Activated T-cell treated with anti-CD3 and anti-CD28 coated beads, Interleukin-2, amount 50 U/mL, for 1 hour (primary cell): ENCODE results near the gene TSEN34.
"Not testable (repeated sequence)": the region's sequence is repeated elsewhere in the genome, so short reads cannot be mapped to it uniquely, and the experiment has no call there.

Source experiments
- DNase-seq: peaks from one replicate; pipeline ENCODE4 v3.0.0-alpha.2; 2020

TSEN34 gene

DNA sequence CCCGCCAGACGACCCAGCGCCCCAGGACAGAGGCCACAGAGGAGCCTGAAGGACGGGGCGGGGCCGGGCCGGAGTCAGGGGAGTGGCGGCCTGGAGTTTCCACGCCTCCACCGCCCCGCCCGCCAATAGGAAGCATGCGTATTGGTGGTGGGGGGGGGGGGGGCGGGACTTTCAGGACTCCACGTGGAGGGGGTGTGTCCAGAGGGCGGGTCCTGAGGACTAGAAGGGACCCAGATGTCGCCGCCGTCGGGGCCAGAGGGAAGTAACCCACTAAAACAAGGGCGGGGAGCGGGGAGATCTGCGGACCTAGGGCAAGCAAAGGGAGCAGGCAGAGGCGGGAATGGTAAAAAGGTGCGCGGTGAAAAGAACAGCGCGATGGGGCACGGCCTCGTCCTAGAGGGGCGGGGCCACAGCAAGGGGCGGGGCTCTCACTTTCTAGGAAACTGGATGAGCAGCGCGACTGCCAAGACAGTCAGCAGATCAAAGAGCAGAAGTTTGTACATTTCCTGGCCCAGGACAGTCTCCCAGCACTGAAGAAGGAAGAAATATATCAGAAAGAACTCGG, 28.8 kb upstream of the TSEN34 start:
- DNase-seq: peak; percentile 86

DNA sequence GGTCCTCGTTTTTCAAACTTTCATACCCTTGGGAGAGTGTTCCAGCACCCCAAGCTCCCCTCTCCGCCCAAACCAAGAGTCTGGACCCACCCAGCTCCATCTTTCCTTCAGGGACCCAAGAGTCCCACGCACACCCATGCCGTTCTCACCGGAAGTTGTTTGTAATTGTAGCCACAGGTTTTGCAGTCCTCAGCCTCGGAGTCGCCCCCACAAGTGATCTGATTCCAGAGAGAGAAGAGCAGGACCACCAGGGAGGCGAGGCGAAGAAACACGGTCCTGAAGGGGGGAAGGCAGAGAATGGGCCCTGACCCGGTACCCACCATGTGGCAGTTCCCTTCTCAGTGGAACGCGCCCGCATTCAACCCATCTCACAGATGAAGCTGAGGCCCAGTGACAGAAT, 28.2 kb upstream of the TSEN34 start:
- no peak for DNase-seq

DNA sequence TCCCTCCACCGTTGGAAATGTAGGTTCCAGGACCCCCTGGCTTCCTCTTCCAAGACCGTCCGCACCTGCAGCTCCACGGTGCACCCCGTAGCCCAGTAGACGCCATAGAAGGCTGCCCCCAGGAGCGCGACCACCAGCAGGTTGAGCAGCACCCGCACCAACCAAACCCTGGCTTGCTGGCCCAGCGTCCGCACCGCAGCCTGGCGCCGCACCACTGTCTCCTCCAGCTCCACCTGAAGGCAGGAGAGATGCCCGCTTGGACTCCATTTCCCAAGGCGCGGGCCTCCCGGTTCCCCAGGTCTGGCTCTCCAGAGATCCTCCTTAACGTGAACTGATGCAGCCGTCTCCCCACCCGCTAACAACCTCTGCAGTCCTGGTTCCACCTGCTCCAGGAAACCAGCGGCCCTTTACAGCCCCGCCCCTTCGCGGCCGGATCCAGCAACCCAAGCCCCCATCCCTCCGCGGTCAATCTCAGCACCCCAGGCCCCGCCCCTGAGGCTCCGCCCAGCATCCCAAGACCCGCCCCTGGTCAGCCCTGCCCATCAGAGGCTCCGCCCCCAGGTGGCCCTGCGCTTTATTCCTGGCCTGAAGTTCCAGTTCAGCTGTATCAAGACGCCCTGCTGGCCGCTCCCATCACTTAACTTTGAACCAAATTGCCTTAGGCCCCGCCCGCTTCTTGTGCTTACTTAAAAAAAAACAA, 26.6 kb upstream of the TSEN34 start:
- DNase-seq: peak; percentile 59

DNA sequence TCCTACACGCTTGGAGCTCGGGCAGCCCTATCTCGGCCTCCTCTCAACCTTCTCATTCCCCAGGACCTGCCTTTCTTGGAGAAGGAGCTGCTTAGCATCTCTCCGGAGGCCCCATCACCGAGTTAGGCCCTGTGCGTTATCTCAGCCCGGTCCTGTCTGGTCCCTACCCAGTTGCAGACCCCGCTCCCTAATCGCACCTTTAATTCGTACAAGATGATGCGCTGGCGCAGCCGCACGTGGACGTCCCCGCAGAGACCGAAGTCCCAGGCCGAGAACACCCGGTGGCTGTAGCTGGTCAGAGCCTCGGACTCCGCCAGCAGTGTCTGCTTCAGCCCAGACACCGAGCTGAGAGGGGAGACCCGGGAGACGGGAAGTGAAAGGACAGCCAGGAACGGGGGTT, 25.9 kb upstream of the TSEN34 start:
- DNase-seq: no peak

DNA sequence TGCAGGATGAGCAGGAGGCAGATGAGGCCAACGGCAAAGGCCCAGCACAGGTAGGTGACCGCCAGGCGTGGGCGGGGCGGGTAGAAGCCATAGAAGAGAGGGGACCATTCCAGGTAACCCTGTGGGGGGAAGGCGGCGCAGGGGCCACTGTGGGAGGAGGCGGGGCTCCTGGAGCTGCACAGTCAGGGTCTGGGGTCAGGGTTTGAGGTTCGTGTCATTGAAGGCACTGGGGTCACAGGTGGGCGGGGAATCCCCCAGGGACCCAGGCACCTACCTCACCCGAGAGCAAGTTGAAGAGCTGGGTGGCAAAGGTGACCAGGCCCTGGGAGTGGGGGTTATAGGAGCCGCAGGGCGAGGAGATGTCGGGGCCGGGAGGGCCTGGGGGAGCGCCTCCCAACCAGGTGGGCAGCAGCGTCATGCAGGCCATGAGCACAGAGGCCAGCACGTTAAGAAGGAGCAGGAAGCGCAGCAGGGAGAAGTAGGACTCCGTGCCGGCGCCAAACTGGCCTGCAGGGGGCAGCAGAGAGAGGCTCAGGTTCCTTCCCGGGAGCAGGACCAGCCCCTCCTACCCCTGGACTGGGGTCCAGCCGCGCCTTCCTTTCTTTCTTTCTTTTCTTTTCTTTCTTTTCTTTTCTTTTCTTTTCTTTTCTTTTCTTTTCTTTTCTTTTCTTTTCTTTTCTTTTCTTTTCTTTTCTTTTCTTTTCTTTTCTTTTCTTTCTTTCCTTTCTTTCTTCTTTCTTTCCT, 22.8 kb upstream of the TSEN34 start:
- peak; percentile 91 for DNase-seq

DNA sequence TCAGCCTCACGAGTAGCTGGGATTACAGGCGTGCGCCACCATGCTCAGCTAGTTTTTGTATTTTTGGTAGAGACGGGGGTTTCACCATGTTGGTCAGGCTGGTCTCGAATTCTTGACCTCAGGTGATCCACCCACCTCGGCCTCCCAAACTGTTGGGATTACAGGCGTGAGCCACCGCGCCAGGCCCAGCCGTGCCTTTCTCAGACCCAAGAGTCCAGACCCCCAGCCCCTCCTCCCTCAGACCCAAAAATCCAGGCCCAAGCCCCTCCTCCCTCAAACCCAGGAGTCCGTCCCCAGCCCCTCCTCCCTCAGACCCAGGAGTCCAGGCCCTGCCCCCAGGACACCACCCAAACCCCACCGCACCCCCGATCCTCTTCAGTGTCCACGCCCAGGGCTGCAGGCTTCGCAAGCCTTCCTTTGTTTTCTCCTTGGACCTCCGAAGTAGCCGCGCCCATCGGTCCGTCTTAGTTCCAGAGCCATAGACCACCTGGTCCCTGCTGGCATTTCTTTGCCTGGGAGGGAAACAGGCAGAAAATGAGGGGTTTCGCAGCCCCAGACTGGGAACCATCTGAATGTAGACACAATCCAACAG, 21.9 kb upstream of the TSEN34 start:
- no peak for DNase-seq

DNA sequence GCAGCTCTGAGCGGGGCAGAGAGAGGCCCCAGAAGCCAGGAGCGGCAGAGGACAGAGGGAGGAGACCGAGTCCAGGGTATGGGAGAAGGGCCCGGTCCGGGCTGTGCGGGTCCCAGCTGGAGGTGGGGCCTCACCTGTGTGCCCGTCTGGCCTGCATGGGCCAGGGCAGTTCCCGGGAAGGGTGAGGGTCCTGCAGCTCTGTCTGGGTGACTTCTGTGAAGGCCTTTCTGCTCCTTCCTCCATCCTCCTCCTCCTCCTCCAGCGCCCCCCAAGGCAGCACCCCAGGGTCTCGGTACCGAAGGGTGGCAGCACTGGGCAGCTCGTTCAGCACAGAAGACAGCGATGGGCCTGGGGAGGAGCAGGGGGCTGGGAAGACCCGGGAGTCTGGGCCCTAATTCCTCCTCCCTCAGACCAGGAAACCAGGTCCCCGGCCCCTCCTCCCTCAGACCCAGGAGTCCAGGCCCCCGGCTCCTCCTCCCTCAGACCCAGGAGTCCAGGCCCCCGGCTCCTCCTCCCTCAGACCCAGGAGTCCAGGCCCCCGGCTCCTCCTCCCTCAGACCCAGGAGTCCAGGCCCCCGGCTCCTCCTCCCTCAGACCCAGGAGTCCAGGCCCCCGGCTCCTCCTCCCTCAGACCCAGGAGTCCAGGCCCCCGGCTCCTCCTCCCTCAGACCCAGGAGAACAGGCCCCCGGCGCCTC, 19.2 kb upstream of the TSEN34 start:
- DNase-seq: not testable (repeated sequence)

DNA sequence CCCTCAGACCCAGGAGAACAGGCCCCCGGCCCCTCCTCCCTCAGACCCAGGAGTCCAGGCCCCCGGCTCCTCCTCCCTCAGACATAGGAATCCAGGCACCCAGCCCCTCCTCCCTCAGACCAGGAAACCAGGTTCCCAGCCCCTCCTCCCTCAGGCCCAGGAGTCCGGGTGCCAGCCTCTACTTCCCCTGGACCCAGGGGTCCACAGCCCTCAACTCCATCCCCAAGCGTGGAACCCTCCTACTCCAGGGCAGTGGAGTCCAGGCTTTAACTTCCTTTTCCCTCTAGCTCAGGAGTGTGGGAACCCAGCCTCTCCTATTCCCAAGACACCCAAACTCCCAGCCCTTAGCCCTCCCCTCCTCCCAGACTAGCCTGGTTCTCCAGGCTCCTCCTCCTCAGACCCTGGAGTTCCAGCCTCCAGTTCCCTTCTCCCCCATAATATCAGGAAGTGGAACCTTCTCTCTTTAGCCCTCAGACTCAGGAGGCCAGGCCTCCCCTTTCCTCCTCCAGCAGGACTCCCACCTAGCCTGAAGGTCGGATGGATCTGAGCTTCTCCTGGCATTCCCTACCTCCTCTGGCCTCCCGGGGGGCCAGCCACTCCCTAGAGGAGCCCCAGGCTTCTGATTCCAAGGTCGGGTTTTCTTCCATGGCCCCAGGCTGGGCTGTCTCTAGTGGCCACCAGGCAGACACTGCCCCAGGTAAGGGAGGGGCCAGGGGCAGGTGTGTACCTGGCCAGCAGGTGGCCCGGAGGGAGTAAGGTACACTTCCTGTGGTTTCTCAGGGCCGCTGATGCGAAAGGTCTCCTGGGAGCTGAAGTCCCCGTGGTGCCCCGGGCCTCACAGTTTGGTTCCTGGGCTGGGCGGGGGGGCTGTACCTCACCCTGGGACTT, 18.4 kb upstream of the TSEN34 start, which contains the start of gene TMC4:
Gene TMC4 (minus strand): TSS at position 690 of the 888 bp plus-strand sequence. CDS start 43 bp downstream, at position 647.
- no peak for DNase-seq

DNA sequence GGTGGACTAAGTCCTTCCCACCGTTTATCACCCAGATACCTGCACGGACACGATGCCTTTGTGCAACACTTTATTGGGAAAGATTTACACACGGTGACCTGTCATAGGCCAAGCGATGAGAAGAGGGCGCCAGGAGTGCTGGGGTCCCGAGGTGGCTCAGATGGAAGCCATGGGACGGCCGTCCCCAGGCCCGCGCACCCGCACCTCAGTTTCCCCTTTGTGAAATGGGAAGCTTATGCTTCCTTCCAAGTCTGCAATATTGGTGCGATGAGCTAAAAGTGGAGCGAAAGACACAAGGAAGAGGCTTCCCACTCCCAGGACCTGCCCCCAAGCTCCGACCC, 17.8 kb upstream of the TSEN34 start:
- DNase-seq: no peak

DNA sequence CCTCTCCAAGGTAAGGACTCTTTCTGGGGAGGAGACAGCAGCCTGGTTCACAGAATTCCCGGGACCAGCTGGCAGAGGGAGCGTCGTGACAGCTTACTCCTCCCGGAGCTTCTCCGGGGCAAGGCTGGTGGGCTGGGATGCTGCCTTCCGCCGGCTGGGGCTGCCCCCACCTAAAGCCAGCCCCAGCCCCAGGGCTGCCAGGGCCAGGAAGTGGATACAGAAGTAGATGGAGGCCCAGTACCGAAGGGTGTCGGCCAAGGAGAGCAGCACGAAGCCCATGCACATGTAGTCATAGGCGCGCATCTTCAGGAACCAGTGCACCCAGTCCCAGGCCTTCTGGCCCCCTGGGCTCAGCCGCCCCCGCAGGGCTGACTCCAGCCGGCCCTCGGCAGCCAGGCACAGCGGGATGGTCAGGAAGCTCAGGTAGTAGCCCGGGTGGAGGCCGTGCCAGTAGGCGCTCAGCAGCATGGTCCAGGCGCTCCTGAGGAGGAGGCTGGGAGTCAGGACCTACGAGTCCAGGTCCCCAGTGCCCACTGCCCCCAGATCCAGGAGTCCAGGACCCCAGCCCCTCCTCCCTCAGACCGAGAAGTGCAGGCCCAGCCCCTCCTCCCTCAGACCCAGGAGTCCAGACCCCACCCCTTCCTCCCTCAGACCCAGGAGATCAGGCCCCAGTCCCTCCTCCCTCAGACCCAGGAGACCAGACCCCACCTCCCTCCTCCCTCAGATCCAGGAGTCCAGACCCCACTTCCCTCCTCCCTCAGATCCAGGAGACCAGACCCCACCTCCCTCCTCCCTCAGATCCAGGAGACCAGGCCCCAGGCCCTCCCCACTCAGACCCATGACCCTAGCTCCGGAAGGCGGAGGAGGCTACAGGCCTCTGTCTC, 16.9 kb upstream of the TSEN34 start:
- no peak for DNase-seq

DNA sequence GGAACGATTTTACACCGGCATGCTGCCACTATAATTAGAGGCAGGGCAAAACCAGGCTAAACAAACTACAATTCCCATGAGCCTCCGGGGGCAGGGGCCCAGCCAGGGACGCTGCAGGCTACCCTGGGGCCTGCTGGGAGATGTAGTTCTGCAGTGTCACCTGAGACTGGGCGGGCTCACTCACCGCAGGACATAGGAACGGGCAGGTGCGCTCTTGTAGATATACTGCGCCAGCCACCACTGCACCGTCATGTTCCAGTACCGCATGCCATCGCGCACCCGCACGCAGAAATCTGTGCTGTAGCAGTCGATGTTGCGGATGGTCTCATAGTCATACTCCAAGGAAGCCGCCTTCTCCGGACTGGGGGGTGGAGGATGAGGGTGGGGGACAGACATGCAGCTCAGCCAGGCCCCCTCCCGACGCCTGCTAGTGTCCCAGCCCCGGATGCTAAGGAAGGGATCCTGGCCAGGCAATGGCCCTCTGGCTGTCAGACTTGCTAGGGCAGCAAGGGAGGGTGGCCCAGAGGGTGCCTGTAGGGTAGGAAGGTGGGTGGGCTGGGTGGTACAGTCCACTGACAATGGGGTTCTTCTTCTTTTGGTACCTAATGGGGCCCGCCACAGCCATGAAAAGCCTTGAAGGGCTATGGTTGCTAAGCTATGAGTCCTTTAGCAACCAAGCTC, 12.4 kb upstream of the TSEN34 start:
- peak; percentile 51 for DNase-seq

DNA sequence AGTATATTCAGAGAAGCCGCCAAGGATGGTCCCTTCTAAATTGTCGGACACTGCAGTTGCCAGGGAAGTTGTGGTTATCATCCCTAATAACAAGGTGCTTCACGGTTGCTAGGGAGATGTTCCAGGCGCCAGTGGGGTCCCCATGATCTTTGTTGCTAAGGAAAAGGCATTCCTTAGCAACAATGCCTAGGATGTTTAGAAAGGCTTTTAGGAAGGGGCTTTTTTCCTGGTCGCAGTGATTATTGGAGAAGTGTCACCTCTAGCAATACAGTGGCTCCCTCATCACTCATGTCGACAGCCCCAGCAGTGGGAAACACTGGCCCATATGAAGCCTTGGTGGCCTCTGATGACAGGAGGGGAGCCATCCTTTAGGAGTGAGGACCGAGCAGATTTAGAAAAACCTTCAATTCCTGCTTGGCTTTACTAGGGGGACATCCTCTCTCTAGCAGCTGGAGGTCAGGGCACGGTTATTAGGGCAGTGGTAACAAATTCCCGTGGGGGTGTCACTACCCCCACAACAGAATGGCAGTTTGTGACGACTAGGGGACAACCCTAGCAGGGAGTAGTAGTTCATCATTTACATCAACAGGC, 11.8 kb upstream of the TSEN34 start:
- DNase-seq: no peak

DNA sequence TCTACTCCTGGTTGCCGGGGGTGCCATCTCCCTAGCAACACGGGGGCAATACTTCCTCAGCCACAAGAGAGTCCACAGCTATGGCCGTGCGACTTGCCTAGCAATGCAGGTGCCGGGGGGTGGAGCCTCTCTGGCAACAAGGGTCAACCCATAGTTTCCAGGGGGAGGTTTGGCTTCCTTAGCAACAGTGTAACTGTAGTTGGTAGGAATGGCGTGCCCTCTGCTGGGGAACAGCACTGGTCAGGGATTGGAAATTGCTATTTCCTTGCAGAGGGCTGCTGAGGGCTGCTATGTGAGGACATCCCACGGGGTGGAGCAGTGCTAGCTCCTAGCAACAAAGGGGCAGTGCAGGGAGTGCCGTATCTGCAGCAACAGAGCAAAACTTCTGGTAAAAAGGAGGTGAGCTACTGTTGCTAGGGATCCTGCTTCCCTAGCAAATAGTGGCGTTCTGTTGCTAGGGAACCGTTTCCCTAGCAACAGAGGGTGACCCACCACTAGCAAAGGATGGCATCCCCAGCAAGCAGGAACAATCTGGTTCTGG, 11.1 kb upstream of the TSEN34 start:
- no peak for DNase-seq

DNA sequence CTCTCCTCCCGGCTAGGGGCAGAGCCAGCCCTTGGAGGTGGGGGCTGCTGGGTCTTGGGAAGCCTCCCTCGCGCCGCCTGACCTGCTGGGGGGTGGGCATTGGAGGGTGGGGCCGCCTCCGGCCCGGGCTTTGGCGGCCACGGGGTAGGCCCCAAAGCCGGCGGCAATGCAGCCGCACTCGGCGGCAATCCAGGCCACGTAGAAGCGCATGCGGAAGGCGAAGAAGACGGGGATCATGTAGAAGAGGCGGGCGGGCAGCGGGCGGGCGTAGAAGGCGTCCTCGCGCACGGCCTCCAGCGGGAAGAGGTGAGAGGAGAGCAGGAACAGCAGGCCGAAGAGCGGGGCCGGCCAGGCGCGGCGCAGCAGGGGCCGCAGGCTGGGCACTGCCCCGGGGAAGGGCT, 10.4 kb upstream of the TSEN34 start:
- DNase-seq: no peak

DNA sequence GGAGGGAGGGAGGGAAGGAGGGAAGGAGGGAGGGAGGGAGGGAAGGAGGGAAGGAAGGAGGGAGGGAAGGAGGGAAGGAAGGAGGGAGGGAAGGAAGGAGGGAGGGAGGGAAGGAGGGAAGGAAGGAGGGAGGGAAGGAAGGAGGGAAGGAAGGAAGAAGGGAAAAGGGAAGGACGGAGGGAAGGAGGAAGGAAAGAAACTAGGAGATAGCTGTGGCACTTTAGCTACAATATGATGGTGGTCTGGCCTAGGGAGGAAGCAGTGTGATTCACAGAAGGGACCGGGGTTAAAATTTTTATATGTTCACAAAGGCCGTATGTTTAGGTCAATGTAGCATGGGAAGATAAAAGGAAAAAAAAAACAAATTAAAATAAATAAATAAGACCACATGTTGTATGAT, 9.2 kb upstream of the TSEN34 start:
- DNase-seq: not testable (repeated sequence)

DNA sequence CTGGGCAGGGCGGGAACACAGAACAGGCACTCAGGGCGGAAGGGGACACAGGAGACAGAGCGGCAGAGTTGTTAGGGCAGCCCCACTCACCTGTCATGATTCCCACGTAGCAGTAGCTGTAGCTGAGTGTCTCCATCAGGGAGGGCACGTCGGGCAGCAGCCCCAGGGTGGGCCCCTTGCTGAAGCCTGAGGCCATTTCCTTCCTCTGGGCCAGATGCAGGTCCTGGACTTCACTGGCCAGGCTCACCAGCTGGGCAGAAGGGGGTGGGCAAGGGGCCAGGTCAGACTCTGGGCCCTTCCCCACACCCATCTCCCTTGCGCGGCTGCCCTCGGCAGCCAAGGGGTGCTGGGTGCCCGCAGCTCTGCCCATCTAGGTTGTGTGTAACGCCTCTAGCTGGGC, 7.7 kb upstream of the TSEN34 start:
- no peak for DNase-seq

DNA sequence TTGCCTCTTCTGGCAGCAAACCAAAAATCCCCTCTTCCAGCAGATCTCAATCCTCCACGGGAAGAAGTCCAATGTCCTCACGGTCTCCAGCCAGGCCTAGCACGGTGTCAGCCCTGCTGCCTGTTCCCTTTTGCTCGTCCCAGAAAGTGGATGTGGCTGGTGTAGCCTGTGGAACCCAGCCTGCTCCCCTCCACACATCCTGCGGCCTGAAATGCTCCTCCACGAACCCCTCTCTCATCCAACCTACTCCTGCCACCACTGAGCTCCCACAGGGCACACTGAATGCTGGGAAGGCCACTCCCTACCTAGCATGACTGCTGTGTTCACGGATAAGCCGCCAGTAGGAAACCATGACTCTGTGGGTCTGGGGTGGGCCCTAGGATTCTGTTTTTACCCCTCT, 4.8 kb upstream of the TSEN34 start:
- no peak for DNase-seq

DNA sequence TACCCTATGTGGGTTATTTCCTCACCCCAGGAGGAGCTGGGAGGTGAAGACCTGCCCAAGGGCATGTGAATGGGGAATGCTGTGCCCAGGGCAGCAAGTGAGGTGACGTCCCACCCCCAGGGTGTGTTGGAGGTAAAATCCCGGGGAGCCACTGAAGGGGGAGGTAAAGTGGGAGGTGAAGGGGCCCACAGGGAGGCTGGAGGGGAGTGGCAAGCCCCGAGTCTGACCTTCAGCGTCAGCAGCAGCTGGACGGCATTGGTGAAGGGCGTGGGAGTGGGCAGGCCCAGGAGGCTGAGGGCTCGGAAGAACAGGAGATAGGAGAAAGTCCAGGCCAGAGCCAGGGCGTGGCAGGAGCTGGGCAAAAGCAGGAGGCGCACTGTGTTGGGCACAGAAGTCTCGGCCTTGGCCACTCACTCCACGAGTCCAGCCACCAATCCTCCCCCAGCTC, 4.2 kb upstream of the TSEN34 start:
- DNase-seq: no peak

DNA sequence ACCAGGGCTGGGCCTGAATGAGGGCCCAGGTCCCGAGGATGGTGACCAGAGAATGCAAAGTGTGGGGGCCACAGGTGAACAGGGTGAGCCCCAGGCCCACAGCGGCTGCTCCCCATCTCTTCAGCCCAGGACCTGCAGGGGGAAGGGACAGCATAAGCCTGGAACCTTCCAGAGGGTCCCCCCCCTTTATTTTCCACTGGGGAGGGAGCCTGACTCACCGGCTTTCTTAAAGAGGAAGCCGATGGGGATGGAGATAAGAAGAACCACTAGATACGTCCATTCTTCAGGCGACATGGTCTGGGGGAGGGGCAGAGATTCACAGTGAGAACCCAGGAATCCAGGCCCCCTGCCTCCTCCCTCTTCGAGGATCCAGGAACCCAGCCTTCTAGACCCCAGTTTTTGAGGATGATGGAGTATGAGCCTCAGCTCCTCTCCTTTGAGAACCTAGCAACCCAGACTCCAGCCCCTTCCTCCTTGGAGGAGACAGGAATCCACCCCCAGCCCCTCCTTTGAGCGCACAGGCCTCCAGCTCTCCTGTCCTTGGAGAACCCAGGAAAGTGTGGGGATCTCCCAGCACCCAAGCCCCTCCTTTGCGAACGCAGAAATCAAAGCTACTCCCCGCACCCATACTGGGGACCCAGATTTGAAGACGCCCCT, 2.8 kb upstream of the TSEN34 start:
- peak; percentile 63 for DNase-seq
